ENCODE measurements around the gene EPS15.

DNA sequence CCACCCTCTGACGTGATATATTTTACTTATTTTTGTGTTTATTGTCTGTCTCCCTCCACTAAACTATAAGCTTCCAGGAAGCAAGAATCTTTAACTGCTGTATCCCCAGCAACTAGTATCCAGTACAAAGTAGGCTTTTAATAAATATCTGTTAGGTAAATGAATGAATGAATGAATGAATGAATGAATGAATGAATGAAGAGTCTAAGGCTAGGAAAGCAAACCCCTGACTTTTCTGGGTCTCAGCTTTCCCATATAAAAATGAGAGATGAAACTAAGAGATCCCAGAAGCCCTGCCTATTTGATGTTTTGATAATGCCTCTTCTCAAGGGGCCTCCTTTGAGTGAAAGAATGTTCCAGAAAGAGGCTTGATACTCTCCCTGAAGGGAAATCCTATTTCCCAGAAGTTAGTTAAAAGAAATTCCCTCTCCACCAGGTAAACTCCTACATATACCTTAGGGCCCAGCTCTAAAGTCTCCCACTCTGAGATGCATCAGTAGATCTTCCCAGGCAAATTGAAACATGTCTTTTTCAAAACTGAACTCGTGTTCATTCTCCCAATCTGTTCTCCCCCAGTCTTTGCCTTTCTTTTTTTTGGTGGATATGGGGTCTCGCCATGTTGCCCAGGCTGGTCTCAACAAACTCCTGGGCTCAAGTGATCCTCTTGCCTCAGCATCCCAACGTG lies 196.5 kb downstream of the EPS15 start:
- TF ChIP-seq CTCF (IDR thresholded peaks at IDR 0.05): no peak
- TF ChIP-seq POLR2A (IDR thresholded peaks at IDR 0.05): no peak
